ENCODE data around the gene NUMA1.
A peak's percentile ranks its signal among the peaks of the same experiment; 100 is the strongest.

The NUMA1 gene

DNA sequence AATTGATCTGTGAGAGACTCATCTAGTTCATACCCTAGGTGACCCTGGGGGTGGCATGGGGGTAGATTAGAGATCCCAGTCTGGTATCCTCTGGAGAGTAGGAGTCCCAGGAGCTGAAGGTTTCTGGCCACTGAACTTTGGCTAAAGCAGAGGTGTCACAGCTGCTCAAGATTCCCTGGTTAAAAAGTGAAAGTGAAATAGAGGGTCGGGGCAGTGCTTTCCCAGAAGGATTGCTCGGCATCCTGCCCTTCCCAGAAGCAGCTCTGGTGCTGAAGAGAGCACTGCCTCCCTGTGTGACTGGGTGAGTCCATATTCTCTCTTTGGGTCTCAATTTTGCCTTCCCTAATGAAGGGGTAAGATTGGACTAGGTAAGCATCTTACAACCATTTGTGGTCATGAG is 81.0 kb downstream of the NUMA1 start:
- DNase-seq: no peak

DNA sequence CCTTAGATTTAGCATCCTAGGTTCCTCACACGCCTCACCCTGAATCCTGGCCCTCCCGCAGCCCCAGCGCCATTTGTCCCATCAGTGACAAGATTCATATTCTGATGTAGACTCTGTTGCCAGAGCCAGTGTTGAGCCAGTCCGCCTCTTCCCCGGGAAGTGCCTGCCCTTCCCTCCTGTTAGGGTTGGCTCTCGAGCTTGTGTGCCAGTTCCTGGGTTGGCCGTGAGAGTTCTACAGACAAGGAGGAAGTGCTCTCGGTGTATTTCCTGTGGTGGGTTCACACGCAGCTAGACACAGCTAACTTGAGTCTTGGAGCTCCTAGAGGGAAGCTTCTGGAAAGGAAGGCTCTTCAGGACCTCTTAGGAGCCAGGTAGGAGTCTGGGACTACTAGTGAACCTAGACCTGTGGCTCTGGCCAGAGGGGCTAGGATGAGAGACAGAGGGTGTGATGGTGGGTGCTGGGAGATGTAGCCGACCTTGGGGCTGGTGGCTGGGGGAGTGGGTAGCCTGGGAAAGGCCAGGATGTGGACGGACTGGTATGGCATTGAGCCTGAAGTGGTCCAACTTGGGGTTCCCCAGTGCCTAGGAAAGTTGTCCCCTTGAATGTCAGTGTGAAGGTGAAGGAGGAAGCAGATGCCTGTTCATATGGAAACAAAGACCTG is 81.6 kb downstream of the NUMA1 start, which contains the start of gene IL18BP:
Gene IL18BP (plus strand): TSS at position 261 of the 662 bp plus-strand sequence. CDS start 1,076 bp downstream, outside the sequence.
- no peak for DNase-seq

DNA sequence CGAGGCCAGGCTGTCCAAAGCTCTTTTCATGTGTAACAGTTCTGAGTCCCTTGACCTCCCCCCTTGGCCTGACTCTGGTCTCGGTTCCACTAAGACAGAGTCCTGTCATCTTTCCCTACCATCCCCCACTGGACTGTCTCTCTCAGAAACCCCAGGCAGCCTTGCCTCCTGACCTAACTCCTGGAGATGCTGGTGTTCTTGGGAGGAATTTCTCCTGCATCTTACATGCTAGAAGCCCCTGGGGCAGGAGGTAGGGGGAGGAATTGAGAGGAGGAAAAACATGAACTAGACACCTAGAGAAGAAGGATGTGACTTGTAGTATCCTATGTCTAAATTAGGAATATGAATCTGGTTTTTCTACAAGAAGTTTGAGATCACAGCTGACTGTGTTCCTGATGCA is 82.3 kb downstream of the NUMA1 start:
- no peak for DNase-seq

DNA sequence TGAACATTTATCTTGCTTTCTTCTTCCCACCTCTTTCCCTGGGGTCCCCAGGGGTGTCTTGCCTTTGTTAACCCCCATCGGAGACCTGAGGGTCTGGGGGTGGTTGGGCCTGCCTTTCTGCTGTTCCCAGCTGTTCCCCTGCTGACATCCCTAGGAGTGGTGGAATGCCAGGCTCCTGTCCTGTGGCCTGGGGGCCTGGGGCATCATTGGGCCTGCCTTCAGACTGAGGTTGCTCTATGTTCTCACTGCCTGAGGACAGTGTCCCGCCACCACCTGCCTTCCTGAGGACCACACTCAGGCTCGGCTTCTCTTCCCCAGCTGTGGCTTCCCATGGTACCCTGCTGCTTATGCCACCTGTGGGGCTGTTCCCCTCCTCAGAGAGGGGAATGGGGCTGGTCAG is 82.7 kb downstream of the NUMA1 start:
- DNase-seq: no peak

DNA sequence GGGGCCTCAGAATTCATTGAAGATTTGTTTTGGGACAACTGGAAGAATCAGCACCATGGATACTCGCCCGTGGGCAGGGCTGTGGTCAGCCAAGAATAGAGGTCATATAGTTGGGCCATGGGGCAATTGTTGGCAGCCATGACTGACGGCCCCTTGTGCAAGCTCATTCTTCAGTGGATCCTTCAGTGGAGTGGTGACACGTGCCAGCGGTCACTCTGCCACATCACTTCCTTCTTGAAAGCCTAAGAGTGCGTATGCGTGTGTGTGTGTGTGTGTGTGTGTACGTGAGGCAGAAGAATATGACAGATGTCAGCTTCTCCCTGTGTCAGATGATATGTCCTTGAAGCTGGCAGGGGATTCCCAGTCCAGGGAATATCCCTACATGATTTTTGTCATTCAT is 83.4 kb downstream of the NUMA1 start:
- no peak for DNase-seq

DNA sequence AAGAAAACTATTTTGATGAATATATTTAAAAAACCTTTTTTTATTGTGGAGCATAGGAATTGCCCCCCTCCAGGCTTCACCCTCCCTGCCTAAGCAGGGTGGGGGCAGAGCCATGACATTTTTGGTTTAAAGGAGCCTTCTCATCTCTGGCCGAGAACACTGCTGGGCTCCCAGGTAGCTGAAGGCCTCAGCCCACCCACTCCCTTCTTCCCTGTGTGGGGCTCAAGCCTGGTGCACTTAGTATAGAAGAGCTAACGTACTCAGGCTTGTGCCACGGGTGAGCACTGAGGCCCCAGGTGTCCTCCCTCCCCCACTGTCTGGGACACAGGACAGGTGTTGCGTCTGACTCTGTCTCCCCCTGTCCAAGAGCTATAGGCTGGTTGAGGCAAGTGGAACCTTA is 83.8 kb downstream of the NUMA1 start:
- DNase-seq: no peak

DNA sequence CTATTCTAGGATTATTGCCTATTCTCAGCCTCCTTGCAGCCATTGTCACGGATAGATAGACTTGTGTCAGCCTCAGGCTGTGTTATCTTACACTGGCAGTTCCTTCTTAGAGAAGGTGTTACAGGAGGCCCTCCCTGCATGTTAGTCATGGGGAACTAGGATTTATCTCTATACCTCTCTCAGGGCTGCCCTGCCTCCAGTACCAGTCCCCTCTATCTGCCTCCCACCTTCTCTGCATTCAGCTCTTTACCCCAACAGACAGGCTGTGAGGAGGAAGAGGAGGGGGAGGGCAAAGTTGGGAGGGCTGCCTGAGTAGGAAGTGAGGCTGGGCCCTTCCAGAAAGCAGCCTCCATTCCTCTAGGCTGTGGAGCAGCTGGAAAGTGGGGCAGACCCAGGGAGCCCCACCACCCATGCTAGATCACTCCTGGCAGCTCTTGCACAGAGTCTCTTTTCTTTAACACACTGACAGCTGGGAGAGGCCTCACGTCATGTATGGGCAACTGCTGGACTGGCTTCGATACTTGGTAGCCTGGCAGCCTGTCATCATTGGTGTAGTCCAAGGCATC is 84.5 kb downstream of the NUMA1 start:
- no peak for DNase-seq

DNA sequence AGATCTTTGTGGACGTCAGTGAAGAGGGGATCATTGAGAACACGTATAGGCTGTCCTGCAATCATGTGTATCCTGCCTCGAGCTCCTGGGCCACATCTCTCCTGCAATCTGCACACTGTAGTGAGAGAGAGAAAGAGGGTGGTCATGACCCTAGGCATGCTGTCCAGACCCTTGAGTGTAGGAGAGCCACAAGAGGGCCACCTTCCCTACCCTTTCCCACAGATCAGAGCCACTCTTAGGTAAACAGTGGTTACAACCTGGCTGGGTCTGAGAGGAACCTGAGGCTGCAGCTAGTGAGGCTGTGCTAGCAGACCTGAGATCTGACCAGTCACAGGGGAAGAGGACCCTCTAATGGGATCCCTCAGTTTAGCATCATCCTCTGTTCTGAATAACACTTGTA is 85.6 kb downstream of the NUMA1 start:
- no peak for DNase-seq

DNA sequence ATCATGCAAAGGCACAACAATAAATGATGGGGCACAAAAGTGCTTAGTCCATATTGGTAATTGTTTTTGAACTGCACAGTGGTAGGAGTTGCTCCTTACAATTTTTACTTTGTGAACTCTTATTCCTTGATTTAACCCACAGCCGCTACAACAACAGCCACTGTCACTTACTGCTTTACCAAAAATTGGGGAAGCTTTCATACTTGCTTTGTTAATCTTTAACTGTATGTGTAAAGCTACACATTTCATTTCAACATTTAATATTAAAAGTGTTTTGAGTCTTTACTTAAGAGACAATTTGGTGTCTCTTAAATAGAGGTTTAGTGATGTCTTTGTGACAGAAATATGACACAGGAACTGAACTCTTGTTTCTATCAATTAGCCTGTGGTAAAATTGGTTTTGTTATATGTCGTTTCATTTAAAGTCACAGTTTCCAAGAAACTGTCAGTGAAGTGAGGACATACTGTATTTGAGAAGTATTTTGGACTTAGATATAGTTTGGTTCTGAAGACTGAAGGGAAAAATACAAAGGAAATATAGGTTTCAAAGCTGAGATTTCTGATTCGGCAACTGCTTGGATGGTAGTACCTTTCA is 88.1 kb downstream of the NUMA1 start:
- DNase-seq: no peak

DNA sequence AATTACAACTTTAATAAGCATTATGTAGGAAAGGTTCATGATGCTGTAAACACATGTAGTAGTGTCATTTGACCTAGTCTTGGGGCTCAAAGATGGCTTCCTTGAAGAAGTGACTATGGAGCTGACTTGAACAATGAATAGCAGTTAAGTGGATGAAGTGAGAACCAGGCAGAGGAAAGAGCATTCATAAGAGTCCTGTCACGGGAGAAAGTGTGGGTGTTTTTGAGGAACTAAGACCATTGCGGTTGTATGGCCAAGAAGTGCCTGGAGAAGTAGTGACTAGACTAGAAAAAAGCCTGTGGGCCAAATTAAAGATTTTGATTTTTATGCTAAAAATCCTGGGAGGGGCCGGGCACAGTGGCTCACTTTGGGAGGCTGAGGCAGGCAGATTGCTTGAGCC is 88.8 kb downstream of the NUMA1 start:
- DNase-seq: no peak

DNA sequence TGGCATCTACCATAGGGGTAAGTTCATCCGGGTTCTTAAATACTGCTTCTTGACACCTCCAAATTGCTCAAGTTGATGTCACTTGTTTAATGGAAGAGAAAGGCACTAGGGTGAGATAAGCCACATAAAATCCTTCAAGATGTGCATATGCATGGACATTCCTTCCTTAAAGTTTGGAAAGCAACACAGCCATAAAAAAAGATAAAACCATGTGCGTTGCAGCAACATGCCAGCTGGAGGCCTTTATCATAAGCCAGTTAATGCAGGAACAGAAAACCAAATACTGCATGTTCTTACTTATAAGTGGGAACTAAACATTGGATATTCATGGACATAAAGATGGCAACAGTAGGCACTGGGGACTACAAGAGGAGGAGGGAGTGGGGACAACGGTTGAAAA is 89.6 kb downstream of the NUMA1 start:
- no peak for DNase-seq

DNA sequence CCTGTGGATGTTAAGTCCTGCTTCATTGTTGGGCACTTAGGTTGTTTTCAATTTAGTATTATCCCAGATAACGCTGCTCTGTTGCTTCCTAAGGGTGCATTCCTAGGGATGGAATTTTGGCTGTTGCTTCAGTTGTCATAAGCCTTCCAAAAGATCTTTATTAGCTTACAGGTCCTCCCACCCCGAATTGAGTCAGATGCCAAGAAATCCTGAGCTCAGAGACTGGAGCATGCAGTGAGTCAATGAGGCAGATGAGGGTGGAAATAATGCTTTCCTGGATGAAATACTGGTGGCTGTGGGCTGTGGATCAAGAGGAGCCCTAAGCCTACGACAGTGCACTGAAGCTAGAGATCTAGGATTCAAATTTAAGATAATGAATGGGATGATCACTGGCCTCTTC is 92.3 kb downstream of the NUMA1 start:
- DNase-seq: no peak

DNA sequence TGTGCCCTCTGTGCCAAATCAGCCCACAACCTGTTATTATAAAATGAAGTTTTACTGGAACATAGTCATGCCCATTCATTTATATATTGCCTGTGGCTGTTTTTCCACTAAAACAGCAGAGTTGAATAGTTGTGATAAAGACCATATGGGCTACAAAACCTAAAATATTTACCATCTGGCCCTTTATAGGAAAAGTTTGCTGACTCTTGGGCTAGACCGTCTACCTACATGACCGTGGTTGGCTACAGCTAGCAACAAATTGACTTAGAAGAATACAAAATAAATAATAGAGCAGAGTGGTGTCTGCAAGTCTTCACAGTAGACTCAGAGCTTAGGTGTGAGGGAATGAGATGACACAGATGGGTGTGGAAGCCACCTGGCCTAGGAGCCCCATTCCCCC is 92.8 kb downstream of the NUMA1 start:
- DNase-seq: no peak

DNA sequence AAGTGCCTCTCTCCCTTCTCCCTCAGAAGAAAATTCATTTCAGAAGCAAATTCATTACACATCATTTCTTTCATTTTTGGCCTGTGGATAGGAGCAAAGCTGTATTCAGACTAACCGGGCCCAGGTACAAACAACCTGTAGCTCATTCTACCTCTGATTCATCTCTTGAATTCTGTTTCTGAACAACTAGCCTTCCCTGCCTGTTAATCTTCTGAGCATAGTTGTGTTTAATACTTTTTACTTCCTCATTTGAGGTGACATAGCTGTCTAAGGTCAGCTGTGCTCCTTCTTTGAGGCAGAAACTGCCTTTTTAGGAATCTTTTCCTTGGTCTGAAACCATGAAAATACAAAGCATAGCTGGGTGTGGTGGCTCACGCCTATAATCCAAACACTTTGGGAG is 94.2 kb downstream of the NUMA1 start:
- no peak for DNase-seq

DNA sequence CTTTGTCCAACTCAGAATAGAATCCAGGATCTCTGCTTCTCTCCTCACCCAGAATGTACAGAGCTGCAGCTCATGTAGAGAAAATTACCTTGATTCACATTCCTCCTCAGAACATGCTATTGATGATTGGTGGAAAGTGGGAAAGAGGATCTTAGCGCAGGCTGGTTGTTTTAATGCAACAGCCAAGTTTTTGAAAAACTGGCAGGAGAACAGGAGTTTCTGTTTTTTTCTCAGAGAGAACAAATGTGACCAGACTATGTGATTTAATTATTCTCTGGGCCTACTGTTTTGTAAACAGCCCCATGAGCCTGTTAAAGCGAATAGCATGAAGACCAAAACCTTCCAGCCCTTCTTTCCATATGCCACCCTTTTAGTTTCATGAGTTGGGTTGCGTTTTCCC is 100.7 kb downstream of the NUMA1 start:
- no peak for DNase-seq

DNA sequence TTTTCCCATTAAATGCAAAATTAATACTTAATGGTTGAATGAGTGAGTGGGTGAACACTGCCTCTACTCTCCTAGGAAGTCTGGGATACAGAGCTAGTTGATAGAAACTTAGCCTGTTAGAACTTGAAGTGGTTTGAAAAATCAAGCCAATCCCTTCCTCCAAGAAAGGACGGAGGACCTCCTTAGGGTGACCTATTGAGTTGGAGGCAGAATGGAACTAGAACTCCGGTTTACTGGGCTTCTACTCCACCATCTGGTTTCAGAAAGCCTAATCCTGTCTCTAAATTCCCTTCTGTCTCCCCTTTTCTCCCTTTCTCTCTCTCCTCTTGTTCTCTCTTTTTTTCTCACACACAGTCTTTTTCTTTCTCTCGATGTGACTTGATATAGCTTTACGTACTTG is 101.2 kb downstream of the NUMA1 start:
- no peak for DNase-seq

DNA sequence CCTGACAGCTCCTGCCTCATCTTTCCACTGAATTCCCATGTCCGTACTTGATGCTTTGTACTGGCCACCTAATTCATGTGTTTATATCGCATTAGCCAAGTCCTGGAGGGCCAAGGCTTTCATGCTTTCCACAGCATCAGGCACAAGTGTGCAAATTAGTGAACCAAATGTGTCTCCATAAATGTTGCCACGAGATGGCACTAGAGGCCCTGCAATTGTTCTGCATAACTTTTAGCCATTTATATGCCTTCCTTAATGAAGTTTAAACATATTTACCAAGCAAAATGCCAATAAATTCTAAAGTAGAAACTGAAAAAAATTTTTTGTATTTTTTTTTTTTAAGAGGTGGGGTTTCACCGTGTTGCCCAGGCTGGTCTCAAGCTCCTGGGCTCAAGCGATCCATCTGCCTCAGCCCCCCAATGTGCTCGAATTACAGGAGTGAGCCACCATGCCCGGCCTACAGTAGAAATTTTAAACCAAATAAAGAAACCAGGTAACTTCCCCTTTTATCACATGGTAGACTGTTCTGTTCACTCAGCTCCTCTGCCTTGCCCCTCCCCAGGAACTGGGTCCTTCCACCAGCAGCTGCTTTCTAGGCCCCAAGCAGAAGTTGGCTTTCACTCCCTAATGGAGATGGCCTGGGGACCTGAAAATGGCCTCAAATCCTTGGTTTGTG is 102.5 kb downstream of the NUMA1 start:
- DNase-seq: peak; percentile 53 to 57

DNA sequence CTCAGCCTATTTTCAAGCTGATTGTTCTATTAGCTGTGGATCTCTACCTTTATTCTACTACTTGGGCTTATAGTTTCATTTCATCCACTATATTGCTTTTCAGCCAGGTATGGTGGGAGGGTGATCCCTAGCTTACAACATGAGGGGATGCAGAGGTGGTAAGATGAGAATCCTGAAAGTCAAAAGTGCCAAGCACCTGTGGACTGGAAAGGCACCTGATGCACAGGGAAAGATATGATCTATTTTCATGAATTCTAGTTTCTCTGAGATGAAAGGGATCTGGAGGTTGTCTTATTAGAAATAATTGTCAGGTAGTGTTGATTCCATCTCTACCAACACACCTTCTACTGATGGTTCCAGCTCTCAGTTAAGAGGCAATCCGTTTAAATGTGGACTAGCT is 103.3 kb downstream of the NUMA1 start:
- DNase-seq: no peak

DNA sequence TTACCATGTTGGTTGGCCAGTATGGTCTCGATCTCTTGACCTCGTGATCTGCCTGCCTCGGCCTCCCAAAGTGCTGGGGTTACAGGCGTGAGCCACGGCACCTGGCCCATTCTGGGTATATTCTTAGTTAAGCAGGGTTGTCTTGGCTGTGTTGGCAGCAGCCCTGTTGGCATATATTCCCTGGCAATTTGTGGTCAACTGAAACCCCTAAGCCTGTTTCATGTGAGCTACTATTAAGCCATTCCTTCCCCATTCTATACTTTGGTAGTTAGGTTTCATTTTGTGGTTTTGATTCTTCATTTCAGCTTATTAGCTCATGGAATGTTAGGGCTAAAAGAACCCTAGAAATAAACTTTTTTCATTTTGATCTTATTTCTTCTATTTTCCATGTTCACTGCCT is 103.8 kb downstream of the NUMA1 start:
- DNase-seq: no peak

DNA sequence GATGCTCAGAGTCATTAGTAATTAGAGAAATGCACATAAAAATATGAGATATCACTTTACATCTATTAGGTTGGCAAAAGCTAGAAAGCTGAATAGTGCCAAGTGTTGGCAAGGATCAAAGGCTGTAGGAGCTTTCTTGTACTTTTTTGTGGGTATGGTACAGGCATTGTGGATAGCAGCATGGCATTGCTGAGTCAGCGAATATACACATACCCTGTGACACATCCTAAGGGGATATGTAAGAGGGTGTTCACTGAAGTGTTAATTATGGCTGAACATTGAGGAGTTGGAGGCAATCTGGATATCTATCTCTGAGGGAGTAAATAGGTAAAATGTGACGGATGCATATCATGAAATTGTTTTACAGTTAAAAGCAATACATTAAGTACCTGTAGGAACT is 108.7 kb downstream of the NUMA1 start:
- no peak for DNase-seq

DNA sequence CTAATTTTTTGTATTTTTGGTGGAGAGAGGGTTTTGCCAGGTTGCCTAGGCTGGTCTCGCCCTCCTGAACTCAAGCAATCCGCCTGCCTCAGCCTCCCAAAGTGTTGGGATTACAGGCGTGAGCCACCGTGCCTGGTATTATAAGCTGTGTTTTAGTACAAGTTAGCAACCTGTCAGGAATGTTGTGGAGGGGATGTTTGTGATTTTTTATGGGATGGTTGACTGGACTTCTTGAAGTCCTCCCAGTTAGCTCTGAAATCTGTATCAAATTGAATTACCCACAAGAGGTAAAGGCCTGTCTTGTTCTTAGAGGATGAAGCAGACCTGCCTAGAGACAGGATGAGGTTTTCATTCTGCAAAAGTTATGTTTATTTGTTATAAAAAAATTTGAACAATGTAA is 115.7 kb downstream of the NUMA1 start:
- no peak for DNase-seq

DNA sequence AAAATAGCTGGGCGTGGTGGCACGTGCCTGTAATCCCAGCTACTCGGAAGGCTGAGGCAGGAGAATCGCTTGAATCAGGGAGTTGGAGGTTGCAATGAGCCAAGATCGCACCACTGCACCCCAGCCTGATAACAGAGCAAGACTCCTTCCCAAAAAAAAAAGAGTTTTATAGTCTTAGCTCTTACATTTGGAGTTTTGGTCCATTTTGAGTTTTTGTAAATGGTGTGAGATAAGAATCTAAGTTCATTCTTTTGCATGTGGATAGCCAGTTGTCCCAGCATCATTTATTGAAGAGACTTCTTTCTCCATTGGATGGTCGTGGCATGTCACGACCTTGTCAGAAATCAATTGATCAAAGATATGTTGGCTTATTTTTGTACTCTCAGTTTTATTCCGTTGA is 116.9 kb downstream of the NUMA1 start:
- no peak for DNase-seq

DNA sequence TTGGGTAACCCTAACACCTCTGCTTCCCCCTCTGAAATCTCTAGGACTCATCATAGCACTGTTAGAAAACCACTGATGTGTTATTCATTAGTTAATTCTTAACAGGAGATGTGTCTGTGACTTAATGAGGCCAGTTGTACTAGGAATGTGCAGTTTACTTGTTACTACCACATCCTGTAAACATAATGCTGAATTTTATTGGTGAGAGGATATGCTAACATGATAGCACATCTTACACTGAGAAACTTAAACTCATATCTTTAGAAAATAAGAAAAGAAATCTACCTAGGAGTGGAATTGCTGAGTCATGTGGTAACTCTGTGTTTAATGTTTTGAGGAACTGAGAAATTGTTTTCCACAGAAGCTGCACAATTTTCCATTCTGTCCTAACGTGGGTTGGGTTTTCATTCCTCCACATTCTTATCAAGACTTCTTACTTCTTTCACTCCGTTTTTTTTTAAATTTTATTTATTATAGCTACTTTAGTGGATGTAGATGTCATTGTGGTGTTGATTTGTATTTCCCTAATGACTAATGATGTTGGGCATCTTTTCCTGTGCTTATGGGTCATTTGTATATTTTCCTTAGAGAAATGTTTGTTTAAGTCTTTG is 117.8 kb downstream of the NUMA1 start:
- no peak for DNase-seq
